Ishikawa (cell line): Measurements from ENCODE around the gene HYDIN.

ENCODE experiments used
- CEBPB ChIP-seq: IDR thresholded peaks from 2 replicates; pipeline ENCODE4 v1.6.1; 2012
- CREB1 ChIP-seq: IDR thresholded peaks from 2 replicates; pipeline ENCODE4 v1.6.1; 2012; ENCODE audit warnings: low read depth
- EGR1 ChIP-seq: IDR thresholded peaks from 2 replicates; pipeline ENCODE4 v1.6.1; 2012
- EP300 ChIP-seq: IDR thresholded peaks from 2 replicates; pipeline ENCODE4 v1.6.1; 2012; ENCODE audit warnings: borderline replicate concordance
- NFIC ChIP-seq: IDR thresholded peaks from 2 replicates; pipeline ENCODE4 v1.6.1; 2012
- RAD21 ChIP-seq: IDR thresholded peaks from 2 replicates; pipeline ENCODE4 v1.6.1; 2012; ENCODE audit warnings: low read depth
- REST ChIP-seq: IDR thresholded peaks from 2 replicates; pipeline ENCODE4 v1.6.1; 2012; ENCODE audit warnings: low read depth, mild to moderate bottlenecking
- TAF1 ChIP-seq: IDR thresholded peaks from 2 replicates; pipeline ENCODE4 v1.6.1; 2012; ENCODE audit warnings: low read depth, mild to moderate bottlenecking
- TCF12 ChIP-seq: IDR thresholded peaks from 2 replicates; pipeline ENCODE4 v1.6.1; 2012; ENCODE audit warnings: low read depth
- TEAD4 ChIP-seq: IDR thresholded peaks from 2 replicates; pipeline ENCODE4 v1.6.1; 2012
- YY1 ChIP-seq: IDR thresholded peaks from 2 replicates; pipeline ENCODE4 v1.6.1; 2012; ENCODE audit warnings: low read depth
- ZBTB7A ChIP-seq: IDR thresholded peaks from 2 replicates; pipeline ENCODE4 v1.6.1; 2012; ENCODE audit warnings: low read depth
- TF ChIP-seq, protein P1 (sequence below): IDR thresholded peaks from 2 replicates; pipeline ENCODE4 v1.6.1; 2012
- TF ChIP-seq, protein P2 (sequence below): IDR thresholded peaks from 2 replicates; pipeline ENCODE4 v1.6.1; 2012

- no peak for TF ChIP-seq YY1
- TF ChIP-seq TEAD4 = no peak
- TF ChIP-seq, protein P1, sequence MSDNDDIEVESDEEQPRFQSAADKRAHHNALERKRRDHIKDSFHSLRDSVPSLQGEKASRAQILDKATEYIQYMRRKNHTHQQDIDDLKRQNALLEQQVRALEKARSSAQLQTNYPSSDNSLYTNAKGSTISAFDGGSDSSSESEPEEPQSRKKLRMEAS = no peak
- no peak for TF ChIP-seq EGR1
- TF ChIP-seq CEBPB = no peak
- TF ChIP-seq EP300 = no peak
- TF ChIP-seq ZBTB7A = no peak
- no peak for TF ChIP-seq NFIC
- no peak for TF ChIP-seq TCF12
- no peak for TF ChIP-seq TAF1
- TF ChIP-seq, protein P2, sequence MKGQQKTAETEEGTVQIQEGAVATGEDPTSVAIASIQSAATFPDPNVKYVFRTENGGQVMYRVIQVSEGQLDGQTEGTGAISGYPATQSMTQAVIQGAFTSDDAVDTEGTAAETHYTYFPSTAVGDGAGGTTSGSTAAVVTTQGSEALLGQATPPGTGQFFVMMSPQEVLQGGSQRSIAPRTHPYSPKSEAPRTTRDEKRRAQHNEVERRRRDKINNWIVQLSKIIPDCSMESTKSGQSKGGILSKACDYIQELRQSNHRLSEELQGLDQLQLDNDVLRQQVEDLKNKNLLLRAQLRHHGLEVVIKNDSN = no peak
- TF ChIP-seq CREB1 = no peak
- no peak for TF ChIP-seq RAD21
- TF ChIP-seq REST = no peak
These were observed 14.0 kb upstream of the HYDIN start for GRCh38 chr16:71244521-71244920.
